Adrenal gland (tissue), 12 donors: ENCODE results near the gene LMO7. TPM values are rescaled to one million over a fixed set of nuclear protein-coding genes. Genes with fewer than 3 reads are reported as not detected.

Experiments
- DNase-seq, 7 donors: peaks; one replicate each; pipeline ENCODE4 v3.0.0-alpha.2; 2019 to 2020
- H3K27ac ChIP-seq, 5 donors: fragments of 200-600 bp; sonication (generic) in 4 of 5; 1 replicate in 3 of 5; 2 replicates in 2 of 5; pipeline versions ENCODE4 v1.5.1 to v1.8.0; 2016 to 2020; ENCODE audit warnings: mild to moderate bottlenecking in 1 of 5
- H3K27me3 ChIP-seq: fragments of 200-600 bp; 2 replicates; pipeline ENCODE4 v1.8.0; 2021
- H3K36me3 ChIP-seq, 2 donors: fragments of 200-600 bp; replicated peaks in 1 of 2; 1 replicate in 1 of 2; 2 replicates in 1 of 2; pipeline versions ENCODE4 v1.5.1 to v1.8.0; 2018 to 2022
- H3K4me1 ChIP-seq, 2 donors: fragments of 200-600 bp; replicated peaks in 1 of 2; 1 replicate in 1 of 2; 2 replicates in 1 of 2; pipeline versions ENCODE4 v1.5.1 to v1.8.0; 2018 to 2021
- H3K4me3 ChIP-seq, 4 donors: fragments of 200-600 bp; sonication (generic) in 3 of 4; one replicate each; pipeline ENCODE4 v1.5.1; 2016 to 2018
- H3K9me3 ChIP-seq, 3 donors: fragments of 200-600 bp; sonication (generic) in 1 of 3; replicated peaks in 1 of 3; 1 replicate in 2 of 3; 2 replicates in 1 of 3; pipeline versions ENCODE4 v1.5.1 to v1.8.0; 2016 to 2021
- POLR2A ChIP-seq, 2 donors: fragments of 450-650 bp; IDR thresholded peaks; one replicate each; pipeline ENCODE4 v1.6.1; 2017; ENCODE audit warnings: antibody characterized with exemption in 2 of 2, mild to moderate bottlenecking in 2 of 2, moderate library complexity in 1 of 2
- WGBS, 4 donors: extraction: QIAGEN DNeasy Blood & Tissue Kit in 2 of 4; methylation state at CpG; one replicate each; pipeline versions ENCODE4 v1.1.5 to v1.1.7; 2013 to 2017; 5-methylcytosine and 5-hydroxymethylcytosine counted together
- intact Hi-C, 2 donors: fragments of 100-400 bp; cut with DNase I; formaldehyde crosslinking; loops; one replicate each; pipeline versions ENCODE4 v1.14.1 to v1.15.0; 2022 to 2023
- polyA plus RNA-seq, 3 donors: library from polyadenylated mRNA; stranded (reverse); fragments of 200-250 nt in 2 of 3; fragments of 350-450 nt in 1 of 3; fragmentation: Illumina TruSeq in 1 of 3; extraction: RNeasy Lipid Tissue Mini Kit (QIAGEN cat#74804) in 1 of 3; gene quantifications; one replicate each; pipeline ENCODE4 v1.2.3, GENCODE V29; 2013 to 2014
- total RNA-seq, 9 donors: library from RNA; depleted of rRNA in 4 of 9; stranded (reverse); fragments of >200 nt in 4 of 9; fragments of 120-200 nt in 1 of 9; fragmentation: NEBNext Ultra II Directional in 1 of 9; extraction: Animal tissue kit (Norgen Biotek cat#: 25700) in 1 of 9; gene quantifications; one replicate each; pipeline versions ENCODE4 v1.1.0 to v1.2.4, GENCODE V29; 2013 to 2023
- TF ChIP-seq, protein P1 (sequence below), 6 experiments: fragments of 450-650 bp in 4 of 6; fragments of 200-600 bp in 2 of 6; sonication (generic) in 1 of 6; IDR thresholded peaks; 1 replicate in 5 of 6; 2 replicates in 1 of 6; pipeline versions ENCODE4 v1.5.1 to v1.8.0; 2016 to 2021; ENCODE audit warnings: antibody characterized with exemption in 6 of 6, mild to moderate bottlenecking in 2 of 6, moderate library complexity in 1 of 6
- donor health status: healthy with polysubstance abuse.
- donor health status: Bipolar disorder and iron deficiency.
- donor health status: DM: yes; HTN: yes; CAD: no.
- donor health status: DM: no; HTN: no; CAD: no.
- donor health status: DM: no; HTN: no; CAD: no.
- donor health status: DM: yes; HTN: yes; CAD: no.

The LMO7 gene
- total and polyA plus RNA-seq, 12 donors, result 7.4 to 39.7 (median 11.4) TPM

DNA sequence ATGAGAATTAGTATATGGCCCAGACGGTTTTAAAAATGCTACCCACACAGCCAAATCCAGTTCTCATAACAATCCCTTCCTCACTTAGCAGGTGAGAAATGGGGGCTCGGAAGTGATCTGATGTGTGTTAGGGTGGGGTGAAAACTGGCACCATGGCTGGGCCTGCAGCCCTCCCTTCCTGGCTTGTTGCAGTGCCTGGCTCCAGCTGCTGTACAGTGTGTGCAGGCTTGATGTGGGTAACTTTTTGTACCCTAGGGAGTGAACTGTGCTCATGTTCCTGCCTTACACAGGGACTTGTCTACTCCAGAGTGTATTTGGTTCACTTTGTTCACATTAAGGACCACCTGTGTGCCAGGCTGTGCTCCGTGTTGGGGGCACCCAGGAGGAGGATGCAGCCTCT is 177.2 kb downstream of the LMO7 start:
- WGBS, 4 donors, result 87 to 95% (median 87%) methylated on average over 2 to 3 of the region's 3 CpGs
- Histone ChIP-seq H3K4me3 (no peak overlapping the region), H3K27ac (no peak overlapping the region), H3K27me3 (no peaks in the 10 kb centered on the region), H3K9me3 (no peaks in the 10 kb centered on the region), H3K4me1 (peaks cover 0 to 13% of the 10 kb centered on the region in 2 donors), H3K36me3 (no peaks in the 10 kb centered on the region)
- no peak for DNase-seq
- intact Hi-C loops, result no loop called here
- TF ChIP-seq, protein P1, sequence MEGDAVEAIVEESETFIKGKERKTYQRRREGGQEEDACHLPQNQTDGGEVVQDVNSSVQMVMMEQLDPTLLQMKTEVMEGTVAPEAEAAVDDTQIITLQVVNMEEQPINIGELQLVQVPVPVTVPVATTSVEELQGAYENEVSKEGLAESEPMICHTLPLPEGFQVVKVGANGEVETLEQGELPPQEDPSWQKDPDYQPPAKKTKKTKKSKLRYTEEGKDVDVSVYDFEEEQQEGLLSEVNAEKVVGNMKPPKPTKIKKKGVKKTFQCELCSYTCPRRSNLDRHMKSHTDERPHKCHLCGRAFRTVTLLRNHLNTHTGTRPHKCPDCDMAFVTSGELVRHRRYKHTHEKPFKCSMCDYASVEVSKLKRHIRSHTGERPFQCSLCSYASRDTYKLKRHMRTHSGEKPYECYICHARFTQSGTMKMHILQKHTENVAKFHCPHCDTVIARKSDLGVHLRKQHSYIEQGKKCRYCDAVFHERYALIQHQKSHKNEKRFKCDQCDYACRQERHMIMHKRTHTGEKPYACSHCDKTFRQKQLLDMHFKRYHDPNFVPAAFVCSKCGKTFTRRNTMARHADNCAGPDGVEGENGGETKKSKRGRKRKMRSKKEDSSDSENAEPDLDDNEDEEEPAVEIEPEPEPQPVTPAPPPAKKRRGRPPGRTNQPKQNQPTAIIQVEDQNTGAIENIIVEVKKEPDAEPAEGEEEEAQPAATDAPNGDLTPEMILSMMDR (IDR thresholded peaks at IDR 0.05), result no peak
- no peak for TF ChIP-seq POLR2A (IDR thresholded peaks at IDR 0.05)

DNA sequence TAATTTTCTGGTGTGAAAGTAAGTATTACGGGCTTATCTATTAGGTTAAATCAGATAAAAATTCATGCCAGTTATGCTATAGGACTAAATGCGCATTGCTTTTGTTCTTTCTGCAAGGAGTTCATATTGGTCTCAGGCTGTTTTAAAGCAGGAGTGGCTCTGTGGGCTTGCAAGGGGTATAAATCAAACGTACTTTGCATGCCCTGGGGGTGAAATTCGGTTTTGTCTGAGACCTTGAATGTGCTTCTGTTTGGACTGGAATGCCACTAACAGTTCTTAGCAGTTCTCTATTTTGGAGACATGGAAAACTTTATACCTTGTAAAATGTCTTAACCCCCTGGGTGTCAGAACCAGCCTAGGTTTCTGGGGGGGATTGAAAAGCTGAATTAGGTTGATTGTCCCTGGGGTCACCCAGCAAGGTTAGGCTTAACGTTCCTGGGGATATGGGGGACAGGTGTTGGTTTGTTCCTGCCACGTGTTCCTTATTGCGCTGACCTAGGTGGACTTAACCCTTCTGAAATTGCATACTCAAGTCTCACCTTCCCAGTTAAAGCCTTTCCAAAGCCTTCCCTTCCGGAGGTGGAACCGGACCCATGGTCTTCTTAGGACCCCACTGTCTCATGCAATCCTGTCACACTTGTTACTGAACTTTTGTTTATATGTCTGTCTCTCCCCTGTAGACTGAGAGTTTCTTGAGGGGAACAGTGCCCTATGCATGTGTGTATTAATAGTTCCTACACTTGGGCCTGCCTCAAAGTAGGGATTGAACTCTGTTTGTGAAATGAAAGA is 182.2 kb downstream of the LMO7 start:
- H3K9me3 ChIP-seq, result no peaks in the 10 kb centered on the region
- no peaks in the 10 kb centered on the region for H3K36me3 ChIP-seq
- H3K27me3 ChIP-seq, result no peaks in the 10 kb centered on the region
- H3K4me1 ChIP-seq, result peaks cover 0 to under 1% of the 10 kb centered on the region in 2 donors
- H3K4me3 ChIP-seq, result no peak overlapping the region
- WGBS, 4 donors, result 87 to 94% (median 89%) methylated on average over 9 of the region's 9 CpGs
- H3K27ac ChIP-seq, result no peak overlapping the region
- TF ChIP-seq, protein P1 (IDR thresholded peaks at IDR 0.05), result no peak
- TF ChIP-seq POLR2A (IDR thresholded peaks at IDR 0.05), result no peak
- intact Hi-C loops, result no loop called here
- DNase-seq, result no peak

DNA sequence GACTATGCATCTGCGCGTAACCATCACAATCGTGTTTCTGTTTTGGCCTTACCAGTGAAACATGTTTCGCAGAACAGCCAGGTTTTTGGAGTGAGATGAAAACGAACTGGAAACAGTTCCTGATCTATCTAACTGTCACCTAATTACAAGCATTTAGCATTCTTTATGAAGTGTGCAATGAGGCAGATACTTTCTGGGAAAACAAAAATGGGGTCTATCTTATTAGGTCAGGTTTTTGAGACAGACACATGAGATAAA is 182.8 kb downstream of the LMO7 start:
- Histone ChIP-seq H3K27ac (no peak overlapping the region), H3K36me3 (no peaks in the 10 kb centered on the region), H3K9me3 (no peaks in the 10 kb centered on the region), H3K4me1 (no peaks in the 10 kb centered on the region), H3K4me3 (no peak overlapping the region), H3K27me3 (no peaks in the 10 kb centered on the region)
- WGBS, 4 donors, result 94 to 98% (median 96%) methylated on average over 5 of the region's 5 CpGs
- TF ChIP-seq POLR2A (IDR thresholded peaks at IDR 0.05), result no peak
- TF ChIP-seq, protein P1 (IDR thresholded peaks at IDR 0.05), result no peak
- DNase-seq, result no peak
- intact Hi-C loops, result no loop called here

DNA sequence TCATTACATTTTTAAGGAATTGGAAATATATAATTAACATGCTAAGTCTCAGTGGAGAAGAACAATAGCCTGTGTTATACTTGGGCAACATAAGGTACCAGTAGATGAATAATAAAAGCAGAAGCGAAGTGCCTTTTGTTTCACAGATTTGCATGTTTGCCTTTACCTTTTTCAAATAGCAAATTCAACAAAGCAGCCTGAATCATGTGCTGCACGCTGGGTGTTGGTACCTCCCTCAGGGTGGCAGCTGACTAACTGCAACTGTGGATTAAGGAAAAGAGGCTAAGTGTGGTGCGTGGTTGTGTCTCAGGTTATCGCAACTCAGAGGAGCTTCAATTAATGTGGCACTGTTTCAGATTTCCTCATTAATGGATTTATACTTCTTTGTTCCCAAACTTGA is 189.0 kb downstream of the LMO7 start:
- intact Hi-C loops, result no loop called here
- no peaks in the 10 kb centered on the region for H3K9me3 ChIP-seq
- no peak overlapping the region for H3K27ac ChIP-seq
- no peaks in the 10 kb centered on the region for H3K4me1 ChIP-seq
- H3K4me3 ChIP-seq, result no peak overlapping the region
- DNase-seq, result no peak
- H3K36me3 ChIP-seq, result no peaks in the 10 kb centered on the region
- TF ChIP-seq POLR2A (IDR thresholded peaks at IDR 0.05), result no peak
- TF ChIP-seq, protein P1 (IDR thresholded peaks at IDR 0.05), result no peak
- no peaks in the 10 kb centered on the region for H3K27me3 ChIP-seq
- WGBS, 4 donors, result 91 to 99% (median 95%) methylated on average over 4 of the region's 4 CpGs
